ENCODE data around the gene CRABP2. TPM values are rescaled to one million over a fixed set of nuclear protein-coding genes. Genes with fewer than 3 reads are reported as not detected.

CRABP2 gene
- total RNA-seq, 1 experiment from 2014 or later = 1.1 TPM

DNA sequence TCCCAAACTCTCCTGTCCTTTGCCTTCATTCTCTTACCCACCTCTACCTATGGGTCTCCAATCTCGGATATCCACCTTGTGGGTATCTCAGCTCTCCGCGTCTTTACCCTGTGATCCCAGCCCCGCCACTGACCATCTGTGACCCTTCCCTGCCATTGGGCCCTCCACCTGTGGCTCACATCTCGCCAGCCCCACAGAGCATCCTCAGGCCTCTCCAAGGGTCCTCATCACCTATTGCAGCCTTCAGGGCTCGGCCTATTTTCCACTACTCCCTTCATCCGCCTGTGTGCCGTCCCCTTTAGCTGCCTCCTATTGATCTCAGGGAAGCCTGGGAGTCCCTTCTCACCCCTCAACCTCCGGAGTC lies 52.4 kb downstream of the CRABP2 start:
- Histone ChIP-seq H3K36me3 (ENCODE audit: insufficient read depth, low read length, poor library complexity, severe bottlenecking) (no peaks in the 10 kb centered on the region), H3K9me3 (ENCODE audit: low read depth, low read length, poor library complexity, severe bottlenecking) (no peaks in the 10 kb centered on the region), H3K27me3 (replicated peaks; ENCODE audit: insufficient read depth, low read depth, low read length, poor library complexity) (peaks cover 94% of the 10 kb centered on the region), H3K4me1 (ENCODE audit: insufficient read depth, low read length, poor library complexity, severe bottlenecking) (peaks cover 8% of the 10 kb centered on the region), H3K4me3 (ENCODE audit: low read depth, low read length, poor library complexity, severe bottlenecking) (no peak overlapping the region), H3K27ac (ENCODE audit: low read depth, low read length, poor library complexity, severe bottlenecking) (no peak overlapping the region)
- ChIA-PET POLR2A (ENCODE audit: low non-redundant PET) (no interaction called here), CTCF (no interaction called here)
- intact Hi-C loops (cut with micrococcal nuclease; ENCODE audit: unreplicated experiment) = no loop called here
- no TSS peak for BruUV-seq (replicated peaks)
- TF ChIP-seq, protein P1, sequence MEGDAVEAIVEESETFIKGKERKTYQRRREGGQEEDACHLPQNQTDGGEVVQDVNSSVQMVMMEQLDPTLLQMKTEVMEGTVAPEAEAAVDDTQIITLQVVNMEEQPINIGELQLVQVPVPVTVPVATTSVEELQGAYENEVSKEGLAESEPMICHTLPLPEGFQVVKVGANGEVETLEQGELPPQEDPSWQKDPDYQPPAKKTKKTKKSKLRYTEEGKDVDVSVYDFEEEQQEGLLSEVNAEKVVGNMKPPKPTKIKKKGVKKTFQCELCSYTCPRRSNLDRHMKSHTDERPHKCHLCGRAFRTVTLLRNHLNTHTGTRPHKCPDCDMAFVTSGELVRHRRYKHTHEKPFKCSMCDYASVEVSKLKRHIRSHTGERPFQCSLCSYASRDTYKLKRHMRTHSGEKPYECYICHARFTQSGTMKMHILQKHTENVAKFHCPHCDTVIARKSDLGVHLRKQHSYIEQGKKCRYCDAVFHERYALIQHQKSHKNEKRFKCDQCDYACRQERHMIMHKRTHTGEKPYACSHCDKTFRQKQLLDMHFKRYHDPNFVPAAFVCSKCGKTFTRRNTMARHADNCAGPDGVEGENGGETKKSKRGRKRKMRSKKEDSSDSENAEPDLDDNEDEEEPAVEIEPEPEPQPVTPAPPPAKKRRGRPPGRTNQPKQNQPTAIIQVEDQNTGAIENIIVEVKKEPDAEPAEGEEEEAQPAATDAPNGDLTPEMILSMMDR (conservative IDR thresholded peaks at IDR 0.05; ENCODE audit: low read depth, low read length) = no peak
- TF ChIP-seq EZH2 (IDR thresholded peaks at IDR 0.05; ENCODE audit: borderline replicate concordance, low read depth, low read length, poor library complexity, severe bottlenecking) = no peak
- no peak for DNase-seq (ENCODE audit: low spot score)

DNA sequence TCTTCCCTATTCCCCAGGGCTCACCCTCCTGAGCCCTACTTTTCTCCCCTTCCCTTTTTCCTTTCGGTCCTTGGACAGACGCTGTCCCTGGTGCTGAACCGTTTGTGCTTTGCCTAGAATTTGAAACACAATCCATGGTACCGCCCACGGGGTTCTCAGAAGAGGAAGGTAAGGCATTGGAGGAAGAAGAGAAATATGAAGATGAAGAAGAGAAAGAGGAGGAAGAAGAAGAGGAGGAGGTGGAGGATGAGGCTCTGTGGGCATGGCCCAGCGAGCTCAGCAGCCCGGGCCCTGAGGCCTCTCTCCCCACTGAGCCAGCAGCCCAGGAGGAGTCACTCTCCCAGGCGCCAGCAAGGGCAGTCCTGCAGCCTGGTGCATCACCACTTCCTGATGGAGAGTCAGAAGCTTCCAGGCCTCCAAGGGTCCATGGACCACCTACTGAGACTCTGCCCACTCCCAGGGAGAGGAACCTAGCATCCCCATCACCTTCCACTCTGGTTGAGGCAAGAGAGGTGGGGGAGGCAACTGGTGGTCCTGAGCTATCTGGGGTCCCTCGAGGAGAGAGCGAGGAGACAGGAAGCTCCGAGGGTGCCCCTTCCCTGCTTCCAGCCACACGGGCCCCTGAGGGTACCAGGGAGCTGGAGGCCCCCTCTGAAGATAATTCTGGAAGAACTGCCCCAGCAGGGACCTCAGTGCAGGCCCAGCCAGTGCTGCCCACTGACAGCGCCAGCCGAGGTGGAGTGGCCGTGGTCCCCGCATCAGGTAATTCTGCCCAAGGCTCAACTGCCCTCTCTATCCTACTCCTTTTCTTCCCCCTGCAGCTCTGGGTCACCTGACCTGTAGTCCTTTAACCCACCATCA lies 53.0 kb downstream of the CRABP2 start:
- Histone ChIP-seq H3K4me3 (ENCODE audit: low read depth, low read length, poor library complexity, severe bottlenecking) (no peak overlapping the region), H3K9me3 (ENCODE audit: low read depth, low read length, poor library complexity, severe bottlenecking) (no peaks in the 10 kb centered on the region), H3K36me3 (ENCODE audit: insufficient read depth, low read length, poor library complexity, severe bottlenecking) (no peaks in the 10 kb centered on the region), H3K27me3 (replicated peaks; ENCODE audit: insufficient read depth, low read depth, low read length, poor library complexity) (peaks cover 100% of the 10 kb centered on the region), H3K27ac (ENCODE audit: low read depth, low read length, poor library complexity, severe bottlenecking) (no peak overlapping the region), H3K4me1 (ENCODE audit: insufficient read depth, low read length, poor library complexity, severe bottlenecking) (peaks cover 8% of the 10 kb centered on the region)
- intact Hi-C loops (cut with micrococcal nuclease; ENCODE audit: unreplicated experiment) = no loop called here
- ChIA-PET POLR2A (ENCODE audit: low non-redundant PET) (no interaction called here), CTCF (no interaction called here)
- no TSS peak for BruUV-seq (replicated peaks)
- TF ChIP-seq EZH2 (IDR thresholded peaks at IDR 0.05; ENCODE audit: borderline replicate concordance, low read depth, low read length, poor library complexity, severe bottlenecking) = no peak
- TF ChIP-seq, protein P1 (conservative IDR thresholded peaks at IDR 0.05; ENCODE audit: low read depth, low read length) = no peak
- DNase-seq (ENCODE audit: low spot score) = peak; percentile 65

Other genes with a start within 250 kb of the CRABP2 start
- 18.3 and 21.8 TPM in 2 replicates for gene MEF2D, start 204.8 kb downstream of the CRABP2 start, total RNA-seq (2021)
- 35.3 and 37.5 TPM in 2 replicates for gene IQGAP3, start 133.0 kb downstream of the CRABP2 start, total RNA-seq (2021)
- not detected in 2 replicates for gene TTC24, start 125.9 kb downstream of the CRABP2 start, total RNA-seq (2021)
- 125 and 138 TPM in 2 replicates for gene NAXE, start 113.8 kb downstream of the CRABP2 start, total RNA-seq (2021)
- gene GPATCH4, start 104.1 kb downstream of the CRABP2 start, total RNA-seq (2021) = 66.8 and 84.2 TPM in 2 replicates
- not detected in 2 replicates for gene HAPLN2, start 86.2 kb downstream of the CRABP2 start, total RNA-seq (2021)
- gene BCAN, start 63.5 kb downstream of the CRABP2 start, total RNA-seq (2021) = not detected in 2 replicates
- gene NES, start 28.2 kb downstream of the CRABP2 start, total RNA-seq (2021) = 8.7 and 12.3 TPM in 2 replicates
- 20.2 TPM in 2 replicates for gene METTL25B, start 22.9 kb upstream of the CRABP2 start, total RNA-seq (2021)
- 45.7 and 46.5 TPM in 2 replicates for gene ISG20L2, start 23.2 kb upstream of the CRABP2 start, total RNA-seq (2021)
- gene MRPL24, start 35.5 kb upstream of the CRABP2 start, total RNA-seq (2021) = 85.7 and 92.9 TPM in 2 replicates
- gene HDGF, start 46.1 kb upstream of the CRABP2 start, total RNA-seq (2021) = 477 and 536 TPM in 2 replicates
- 121 and 125 TPM in 2 replicates for gene PRCC, start 62.0 kb upstream of the CRABP2 start, total RNA-seq (2021)
- gene SH2D2A, start 111.3 kb upstream of the CRABP2 start, total RNA-seq (2021) = 3.5 and 6.0 TPM in 2 replicates
- gene INSRR, start 153.5 kb upstream of the CRABP2 start, total RNA-seq (2021) = 0.11 and 0.15 TPM in 2 replicates
- gene NTRK1, start 155.3 kb upstream of the CRABP2 start, total RNA-seq (2021) = 3.6 and 5.1 TPM in 2 replicates
- gene PEAR1, start 188.1 kb upstream of the CRABP2 start, total RNA-seq (2021) = 0.35 and 0.52 TPM in 2 replicates
- gene LRRC71, start 215.0 kb upstream of the CRABP2 start, total RNA-seq (2021) = not detected in 2 replicates

Data from A673 (cell line).